ENCODE measurements around the gene KCND3. TPM values are rescaled to one million over a fixed set of nuclear protein-coding genes. Genes with fewer than 3 reads are reported as not detected.

The KCND3 gene
- total RNA-seq, 1 donor from 2014 or later, result 3.7 TPM

- peaks cover 5% of the 10 kb centered on the region for H3K9me3 Mint-ChIP-seq (ENCODE audit: unreplicated experiment)
Measured at GRCh38 chr1:111882986-111883560, 106.4 kb downstream of the KCND3 start.

GRCh38 chr1:111882559-111882958, 106.9 kb downstream of the KCND3 start:
- H3K9me3 Mint-ChIP-seq (ENCODE audit: unreplicated experiment), result peaks cover 5% of the 10 kb centered on the region
- H3K27ac Mint-ChIP-seq (ENCODE audit: unreplicated experiment), result no peak overlapping the region
- peaks cover 31% of the 10 kb centered on the region for H3K4me1 Mint-ChIP-seq (ENCODE audit: low read depth, unreplicated experiment)
- no peak for DNase-seq
- no peak for TF ChIP-seq CTCF (IDR thresholded peaks at IDR 0.05; ENCODE audit: partially characterized antibody, unreplicated experiment)
- peaks cover 3% of the 10 kb centered on the region for H3K27me3 Mint-ChIP-seq (ENCODE audit: unreplicated experiment)
- H3K4me3 Mint-ChIP-seq (ENCODE audit: unreplicated experiment), result no peak overlapping the region
- no peaks in the 10 kb centered on the region for H3K36me3 Mint-ChIP-seq (ENCODE audit: unreplicated experiment)

More at GRCh38 chr1:111882986-111883560, 106.4 kb downstream of the KCND3 start:
- no peak overlapping the region for H3K27ac Mint-ChIP-seq (ENCODE audit: unreplicated experiment)
- H3K4me3 Mint-ChIP-seq (ENCODE audit: unreplicated experiment), result no peak overlapping the region
- H3K4me1 Mint-ChIP-seq (ENCODE audit: low read depth, unreplicated experiment), result peaks cover 31% of the 10 kb centered on the region
- H3K27me3 Mint-ChIP-seq (ENCODE audit: unreplicated experiment), result peaks cover 3% of the 10 kb centered on the region
- no peak for DNase-seq
- TF ChIP-seq CTCF (IDR thresholded peaks at IDR 0.05; ENCODE audit: partially characterized antibody, unreplicated experiment), result no peak
- no peaks in the 10 kb centered on the region for H3K36me3 Mint-ChIP-seq (ENCODE audit: unreplicated experiment)

GRCh38 chr1:111880881-111881837, 108.3 kb downstream of the KCND3 start:
- Mint-ChIP-seq H3K4me3 (ENCODE audit: unreplicated experiment) (peak overlapping the region; percentile 52), H3K4me1 (ENCODE audit: low read depth, unreplicated experiment) (peaks cover 38% of the 10 kb centered on the region), H3K9me3 (ENCODE audit: unreplicated experiment) (peaks cover 5% of the 10 kb centered on the region), H3K27ac (ENCODE audit: unreplicated experiment) (peak overlapping the region; percentile 76), H3K27me3 (ENCODE audit: unreplicated experiment) (peaks cover 3% of the 10 kb centered on the region), H3K36me3 (ENCODE audit: unreplicated experiment) (no peaks in the 10 kb centered on the region)
- no peak for TF ChIP-seq CTCF (IDR thresholded peaks at IDR 0.05; ENCODE audit: partially characterized antibody, unreplicated experiment)
- peak; percentile 54 for DNase-seq

GRCh38 chr1:111879081-111879480, 110.4 kb downstream of the KCND3 start:
- peaks cover 5% of the 10 kb centered on the region for H3K9me3 Mint-ChIP-seq (ENCODE audit: unreplicated experiment)
- H3K27ac Mint-ChIP-seq (ENCODE audit: unreplicated experiment), result peak overlapping the region; percentile 77
- H3K27me3 Mint-ChIP-seq (ENCODE audit: unreplicated experiment), result peaks cover 3% of the 10 kb centered on the region

More at GRCh38 chr1:111879081-111879480, 110.4 kb downstream of the KCND3 start:
- Mint-ChIP-seq H3K4me3 (ENCODE audit: unreplicated experiment) (peak overlapping the region; percentile 12), H3K36me3 (ENCODE audit: unreplicated experiment) (no peaks in the 10 kb centered on the region), H3K4me1 (ENCODE audit: low read depth, unreplicated experiment) (peaks cover 51% of the 10 kb centered on the region)
- TF ChIP-seq CTCF (IDR thresholded peaks at IDR 0.05; ENCODE audit: partially characterized antibody, unreplicated experiment), result no peak
- DNase-seq, result no peak
